WTC11 (cell line): ENCODE data around the gene PPP1R36.

Source experiments
- CTCF ChIP-seq: fragments of 200-600 bp; IDR thresholded peaks from 2 replicates; pipeline ENCODE4 v1.8.0; 2022; ENCODE audit warnings: antibody characterized with exemption
- KAT7 ChIP-seq: sonication (generic); formaldehyde crosslinking; IDR thresholded peaks from 2 replicates; pipeline ENCODE4 v1.8.1; 2023; ENCODE audit warnings: missing genetic modification reagents, mild to moderate bottlenecking, borderline replicate concordance
- TEAD1 ChIP-seq: sonication (generic); formaldehyde crosslinking; IDR thresholded peaks from 2 replicates; pipeline ENCODE4 v1.8.0; 2022; ENCODE audit warnings: mild to moderate bottlenecking, missing genetic modification reagents
- ZNF423 ChIP-seq: fragments of 250-450 bp; sonication (Bioruptor Pico); IDR thresholded peaks from 2 replicates; pipeline ENCODE4 v2.1.2; 2022; ENCODE audit warnings: mild to moderate bottlenecking, moderate library complexity
- ZNF532 ChIP-seq: fragments of 250-450 bp; sonication (Bioruptor Pico); IDR thresholded peaks from 2 replicates; pipeline ENCODE4 v1.9.0; 2021; ENCODE audit warnings: mild to moderate bottlenecking, borderline replicate concordance

GRCh38 chr14:64563696-64564095 lies 13.9 kb downstream of the PPP1R36 start:
- TF ChIP-seq CTCF (no peak), TEAD1 (CRISPR knock-in tag) (no peak), ZNF532 (CRISPR knock-in tag) (no peak), KAT7 (CRISPR knock-in tag) (no peak), ZNF423 (CRISPR knock-in tag) (no peak)
